H1 (cell line): ENCODE measurements around the gene SLX9. TPM values are rescaled to one million over a fixed set of nuclear protein-coding genes. Genes with fewer than 3 reads are reported as not detected.

Source experiments
- CTCF ChIA-PET: fragments of 300-600 bp; sonication (Branson Sonifier 250); formaldehyde crosslinking; loops from one replicate; lab custom pipeline; 2021; ENCODE audit not compliant: partially characterized antibody; lab: Charles Lee
- POLR2A ChIA-PET: fragments of 300-600 bp; sonication (Branson Sonifier 250); formaldehyde crosslinking; loops from one replicate; lab custom pipeline; 2021; ENCODE audit warnings: inconsistent platforms; ENCODE audit not compliant: partially characterized antibody; lab: Charles Lee
- DNase-seq, 2 experiments: peaks; one replicate each; pipeline versions ENCODE4 v3.0.0 to v3.0.0-alpha.2; 2010 to 2022; ENCODE audit warnings: low spot score in 2 of 2, low read depth in 1 of 2, mixed read lengths in 1 of 2
- FAIRE-seq: peaks from 2 replicates; lab custom pipeline; 2011; peaks lifted over from hg19 to GRCh38; lab: Jason Lieb, UNC
- H2AFZ ChIP-seq: 2 replicates; pipeline ENCODE4 v1.8.1; 2012; ENCODE audit warnings: low read length, inconsistent platforms
- H2AK5ac ChIP-seq: 2 replicates; pipeline ENCODE4 v1.6.1; 2013; ENCODE audit warnings: low read depth, low read length
- H2BK120ac ChIP-seq: replicated peaks from 2 replicates; pipeline ENCODE3; 2013; ENCODE audit warnings: low read depth, low read length, inconsistent platforms
- H2BK12ac ChIP-seq: 2 replicates; pipeline ENCODE4 v1.6.1; 2013; ENCODE audit warnings: low read depth, low read length
- H2BK15ac ChIP-seq: 2 replicates; pipeline ENCODE4 v1.6.1; 2013; ENCODE audit warnings: low read length
- H2BK20ac ChIP-seq: 2 replicates; pipeline ENCODE4 v1.6.1; 2013; ENCODE audit warnings: low read length
- H2BK5ac ChIP-seq: 2 replicates; pipeline ENCODE4 v1.6.1; 2013; ENCODE audit warnings: low read depth, low read length
- H3K14ac ChIP-seq: 2 replicates; pipeline ENCODE4 v1.6.1; 2013; ENCODE audit warnings: inconsistent platforms; ENCODE audit not compliant: insufficient read length
- H3K18ac ChIP-seq: 2 replicates; pipeline ENCODE4 v1.6.1; 2013; ENCODE audit warnings: low read length; ENCODE audit errors: extremely low read depth
- H3K23ac ChIP-seq: 2 replicates; pipeline ENCODE4 v1.6.1; 2013; ENCODE audit warnings: inconsistent platforms; ENCODE audit not compliant: insufficient read length
- H3K23me2 ChIP-seq: 2 replicates; pipeline ENCODE4 v1.6.1; 2013; ENCODE audit warnings: low read depth, low read length
- H3K27ac ChIP-seq: 2 replicates; pipeline ENCODE4 v1.6.1; 2011; ENCODE audit warnings: low read depth, low read length, inconsistent platforms
- H3K27me3 ChIP-seq, 4 experiments: replicated peaks in 1 of 4; 1 replicate in 1 of 4; 2 replicates in 3 of 4; pipeline versions ENCODE4 v1.6.1 to v1.8.1; 2011 to 2013; ENCODE audit warnings: low read length in 3 of 4, mild to moderate bottlenecking in 3 of 4, inconsistent platforms in 2 of 4, mixed read lengths in 2 of 4, moderate library complexity in 1 of 4; ENCODE audit not compliant: control insufficient read depth in 3 of 4, insufficient read depth in 3 of 4; ENCODE audit errors: extremely low read depth in 1 of 4
- H3K36me3 ChIP-seq, 4 experiments: 2 replicates each; pipeline versions ENCODE4 v1.6.1 to v1.8.1; 2011 to 2013; ENCODE audit warnings: mild to moderate bottlenecking in 4 of 4, low read length in 3 of 4, moderate library complexity in 2 of 4, control low read depth in 1 of 4, inconsistent platforms in 1 of 4; ENCODE audit not compliant: insufficient read depth in 4 of 4, control insufficient read depth in 2 of 4
- H3K4ac ChIP-seq: replicated peaks from 2 replicates; pipeline ENCODE3; 2013; ENCODE audit warnings: low read length, low read depth, mixed read lengths, inconsistent platforms; ENCODE audit not compliant: insufficient read length
- H3K4me1 ChIP-seq, 4 experiments: replicated peaks in 1 of 4; 1 replicate in 1 of 4; 2 replicates in 3 of 4; pipeline versions ENCODE4 v1.6.1 to v1.8.1; 2011 to 2013; ENCODE audit warnings: low read length in 3 of 4, inconsistent platforms in 2 of 4, mixed read lengths in 1 of 4; ENCODE audit not compliant: insufficient read depth in 4 of 4, control insufficient read depth in 3 of 4
- H3K4me2 ChIP-seq, 2 experiments: 2 replicates each; pipeline versions ENCODE4 v1.6.1 to v1.8.1; 2011 to 2013; ENCODE audit warnings: low read depth in 2 of 2, low read length in 2 of 2, control low read depth in 1 of 2, inconsistent platforms in 1 of 2, mild to moderate bottlenecking in 1 of 2; ENCODE audit not compliant: insufficient read depth in 1 of 2
- H3K4me3 ChIP-seq, 4 experiments: fragments of 200-600, 300-600 bp in 1 of 4; sonication (generic), shearing (Covaris generic), sonication (Bioruptor Twin) in 1 of 4; 2 replicates each; pipeline versions ENCODE4 v1.5.1 to v1.8.1; 2011 to 2016; ENCODE audit warnings: low read length in 4 of 4, low read depth in 3 of 4, control low read depth in 2 of 4, inconsistent platforms in 2 of 4, mild to moderate bottlenecking in 2 of 4, mixed read lengths in 1 of 4, moderate library complexity in 1 of 4; ENCODE audit not compliant: insufficient read depth in 2 of 4; ENCODE audit errors: extremely low read depth in 1 of 4
- H3K56ac ChIP-seq: replicated peaks from 2 replicates; pipeline ENCODE3; 2013; ENCODE audit warnings: low read depth, mild to moderate bottlenecking, mixed read lengths, low read length, inconsistent platforms; ENCODE audit not compliant: insufficient read length
- H3K79me1 ChIP-seq: 2 replicates; pipeline ENCODE4 v1.6.1; 2013; ENCODE audit warnings: low read depth, low read length, control low read depth
- H3K79me2 ChIP-seq, 2 experiments: 2 replicates each; pipeline versions ENCODE4 v1.6.1 to v1.8.1; 2012 to 2013; ENCODE audit warnings: low read length in 2 of 2, mild to moderate bottlenecking in 2 of 2, inconsistent platforms in 1 of 2; ENCODE audit not compliant: insufficient read depth in 2 of 2, control insufficient read depth in 1 of 2
- H3K9ac ChIP-seq, 4 experiments: replicated peaks in 1 of 4; 1 replicate in 1 of 4; 2 replicates in 3 of 4; pipeline versions ENCODE4 v1.6.1 to v1.8.1; 2011 to 2013; ENCODE audit warnings: low read depth in 3 of 4, low read length in 3 of 4, control low read depth in 2 of 4, mild to moderate bottlenecking in 2 of 4, moderate library complexity in 2 of 4, inconsistent platforms in 1 of 4; ENCODE audit errors: extremely low read depth in 1 of 4
- H3K9me3 ChIP-seq, 2 experiments: 2 replicates each; pipeline versions ENCODE4 v1.6.1 to v1.8.1; 2012 to 2013; ENCODE audit warnings: mild to moderate bottlenecking in 2 of 2, moderate library complexity in 2 of 2, control low read depth in 1 of 2, inconsistent platforms in 1 of 2, low read depth in 1 of 2, low read length in 1 of 2, mixed read lengths in 1 of 2; ENCODE audit not compliant: insufficient read depth in 2 of 2
- H4K20me1 ChIP-seq, 2 experiments: replicated peaks in 1 of 2; 2 replicates each; pipeline versions ENCODE3 to v1.8.1; 2011 to 2013; ENCODE audit warnings: inconsistent platforms in 2 of 2, low read length in 2 of 2, mild to moderate bottlenecking in 1 of 2; ENCODE audit not compliant: insufficient read depth in 2 of 2, control insufficient read depth in 1 of 2
- H4K5ac ChIP-seq: 2 replicates; pipeline ENCODE4 v1.6.1; 2013; ENCODE audit warnings: low read length, low read depth, mixed read lengths, inconsistent platforms; ENCODE audit not compliant: insufficient read length
- H4K8ac ChIP-seq: 2 replicates; pipeline ENCODE4 v1.8.0; 2013; ENCODE audit warnings: mild to moderate bottlenecking, moderate library complexity, low read length, inconsistent platforms; ENCODE audit not compliant: insufficient read depth; ENCODE audit errors: extremely low read depth
- H4K91ac ChIP-seq: replicated peaks from 2 replicates; pipeline ENCODE3; 2013; ENCODE audit warnings: low read length, mixed read lengths, inconsistent platforms; ENCODE audit not compliant: insufficient read length
- ATF3 ChIP-seq: IDR thresholded peaks from 2 replicates; pipeline ENCODE4 v1.6.1; 2011; ENCODE audit warnings: low read depth, mild to moderate bottlenecking, low read length; ENCODE audit not compliant: insufficient read depth
- BACH1 ChIP-seq: IDR thresholded peaks from 2 replicates; pipeline ENCODE4 v1.6.1; 2012; ENCODE audit warnings: low read length, improper control_type of control experiment
- BRCA1 ChIP-seq: IDR thresholded peaks from 2 replicates; pipeline ENCODE4 v1.6.1; 2012; ENCODE audit warnings: low read depth, low read length, improper control_type of control experiment
- CTBP2 ChIP-seq: IDR thresholded peaks from 2 replicates; pipeline ENCODE4 v1.7.0; 2011; ENCODE audit warnings: borderline replicate concordance, mild to moderate bottlenecking, moderate library complexity, mixed read lengths, low read length; ENCODE audit not compliant: insufficient read depth, insufficient read length
- GTF2F1 ChIP-seq: IDR thresholded peaks from 2 replicates; pipeline ENCODE4 v1.6.1; 2012; ENCODE audit warnings: low read depth, low read length, improper control_type of control experiment, borderline replicate concordance
- HDAC2 ChIP-seq, 2 experiments: fragments of 300-600 bp in 1 of 2; sonication (generic) in 1 of 2; IDR thresholded peaks; 2 replicates each; pipeline ENCODE4 v1.6.1; 2011 to 2012; ENCODE audit warnings: low read depth in 2 of 2, low read length in 2 of 2, mild to moderate bottlenecking in 2 of 2, moderate library complexity in 2 of 2, borderline replicate concordance in 1 of 2, inconsistent platforms in 1 of 2
- MAFK ChIP-seq: IDR thresholded peaks from 2 replicates; pipeline ENCODE4 v1.6.1; 2012; ENCODE audit warnings: low read depth, mild to moderate bottlenecking, improper control_type of control experiment, low read length
- MAX ChIP-seq: IDR thresholded peaks from 2 replicates; pipeline ENCODE4 v1.6.1; 2012; ENCODE audit warnings: inconsistent platforms
- RNF2 ChIP-seq: fragments of 200-900, 300-1000 bp; sonication (generic); IDR thresholded peaks from 2 replicates; pipeline ENCODE4 v1.7.1; 2016; ENCODE audit warnings: borderline replicate concordance, low read depth, mild to moderate bottlenecking, antibody characterized with exemption, low read length; ENCODE audit not compliant: poor library complexity, severe bottlenecking; ENCODE audit errors: missing control alignments
- SIN3A ChIP-seq, 2 experiments: IDR thresholded peaks in 1 of 2; conservative IDR thresholded peaks in 1 of 2; 2 replicates each; pipeline ENCODE4 v1.6.1; 2011 to 2012; ENCODE audit warnings: low read length in 2 of 2, improper control_type of control experiment in 1 of 2, low read depth in 1 of 2, mild to moderate bottlenecking in 1 of 2
- SP1 ChIP-seq: IDR thresholded peaks from 2 replicates; pipeline ENCODE4 v1.6.1; 2011; ENCODE audit warnings: low read depth, low read length
- SP4 ChIP-seq: IDR thresholded peaks from 2 replicates; pipeline ENCODE4 v1.6.1; 2012; ENCODE audit warnings: low read length, inconsistent platforms
- WGBS, 2 experiments: shearing (Covaris generic) in 1 of 2; methylation state at CpG; one replicate each; pipeline versions ENCODE4 v1.1.6 to v1.1.7; 2013 to 2015; ENCODE audit warnings: low lambda C conversion rate in 2 of 2, mixed read lengths in 2 of 2, inconsistent platforms in 1 of 2, low coverage in 1 of 2, missing lambda C conversion rate in 1 of 2; ENCODE audit not compliant: insufficient replicate concordance in 2 of 2, insufficient coverage in 1 of 2, insufficient read length in 1 of 2; ENCODE audit errors: extremely low coverage in 1 of 2, missing lambda C conversion rate in 1 of 2; 5-methylcytosine and 5-hydroxymethylcytosine counted together
- polyA plus RNA-seq, 7 experiments: library from polyadenylated mRNA; depleted of rRNA in 3 of 7; stranded (reverse) in 5 of 7; unstranded in 2 of 7; fragments of >200 nt in 5 of 7; fragments of 200-250 nt in 2 of 7; gene quantifications; 1 replicate in 5 of 7; 2 replicates in 1 of 7; 4 replicates in 1 of 7; pipeline versions ENCODE4 v1.2.1 to v1.2.3, GENCODE V29; 2011 to 2013; ENCODE audit warnings: missing spikeins in 2 of 7, mixed read lengths in 2 of 7
- total RNA-seq: library from RNA; stranded (reverse); fragmentation: NEBNext Ultra II Directional; extraction: Animal tissue kit (Norgen Biotek cat#: 25700); gene quantifications from 2 replicates; pipeline ENCODE4 v1.2.1, GENCODE V29; 2021

The SLX9 gene
- total and polyA plus RNA-seq, 2 of the 8 experiments (the other 6 are each of a cell fraction or from before 2014, with no cell fraction given) = 17.7 to 57.3 TPM

- H3K36me3 ChIP-seq = peaks cover 0 to 13% (median 6%) of the 10 kb centered on the region in 4 experiments; a peak in 5 of 8 replicates
- H3K9me3 ChIP-seq = no peaks in the 10 kb centered on the region
- H3K79me2 ChIP-seq = no peaks in the 10 kb centered on the region
- no peak overlapping the region for H3K56ac ChIP-seq
- no peaks in the 10 kb centered on the region; a peak in 1 of 7 replicates for H3K4me1 ChIP-seq
- no peak overlapping the region for H3K14ac ChIP-seq
- H3K27me3 ChIP-seq = no peaks in the 10 kb centered on the region
- H3K4me2 ChIP-seq = no peak overlapping the region
- peaks cover 10 to 12% of the 10 kb centered on the region in 2 experiments for H4K20me1 ChIP-seq
- H2BK15ac ChIP-seq = no peak overlapping the region
- no peak for DNase-seq
- H3K4me3 ChIP-seq = no peak overlapping the region
- no peaks in the 10 kb centered on the region for H3K23me2 ChIP-seq
- no peak overlapping the region for H2AK5ac ChIP-seq
- H4K91ac ChIP-seq = no peak overlapping the region
- H2BK12ac ChIP-seq = no peak overlapping the region
- ChIA-PET POLR2A (no interaction called here), CTCF (interaction anchor here (0.7 to 3.4 kb wide), 7 partner anchors 12 to 164 kb away, joined by 3 to 25 read pairs (median 4); no protein-coding TSS in a partner anchor)
- no peaks in the 10 kb centered on the region for H3K79me1 ChIP-seq
- H4K8ac ChIP-seq = no peak overlapping the region
- H3K23ac ChIP-seq = no peak overlapping the region
- no peak overlapping the region for H3K4ac ChIP-seq
- no peak overlapping the region for H3K18ac ChIP-seq
- H2BK20ac ChIP-seq = no peak overlapping the region
- 86% methylated on average over 10 of the region's 14 CpGs; no CpG with 5 or more reads in 1 of the 2 experiments for WGBS, 2 experiments
- TF ChIP-seq BRCA1 (no peak), BACH1 (no peak), GTF2F1 (no peak), MAFK (no peak), SP1 (no peak), HDAC2 (IDR thresholded peaks at IDR 0.05; ENCODE audit: borderline replicate concordance in 1 of 2, low read depth in 2 of 2, low read length in 2 of 2) (no peak), RNF2 (no peak), MAX (no peak), SP4 (no peak), SIN3A (conservative IDR thresholded peaks at IDR 0.05 in 1 of 2, IDR thresholded peaks at IDR 0.05 in 1 of 2; ENCODE audit: low read depth in 1 of 2, low read length in 2 of 2) (no peak), ATF3 (no peak), CTBP2 (no peak)
- H3K9ac ChIP-seq = no peak overlapping the region
- FAIRE-seq = no peak
- no peak overlapping the region for H2BK120ac ChIP-seq
- no peak overlapping the region for H2AFZ ChIP-seq
- H3K27ac ChIP-seq = no peak overlapping the region
- no peak overlapping the region for H2BK5ac ChIP-seq
- H4K5ac ChIP-seq = no peak overlapping the region
These were observed 33.8 kb downstream of the SLX9 start for GRCh38 chr21:44973598-44973997.
